Measurements from ENCODE around the gene CRYBB1.

DNA sequence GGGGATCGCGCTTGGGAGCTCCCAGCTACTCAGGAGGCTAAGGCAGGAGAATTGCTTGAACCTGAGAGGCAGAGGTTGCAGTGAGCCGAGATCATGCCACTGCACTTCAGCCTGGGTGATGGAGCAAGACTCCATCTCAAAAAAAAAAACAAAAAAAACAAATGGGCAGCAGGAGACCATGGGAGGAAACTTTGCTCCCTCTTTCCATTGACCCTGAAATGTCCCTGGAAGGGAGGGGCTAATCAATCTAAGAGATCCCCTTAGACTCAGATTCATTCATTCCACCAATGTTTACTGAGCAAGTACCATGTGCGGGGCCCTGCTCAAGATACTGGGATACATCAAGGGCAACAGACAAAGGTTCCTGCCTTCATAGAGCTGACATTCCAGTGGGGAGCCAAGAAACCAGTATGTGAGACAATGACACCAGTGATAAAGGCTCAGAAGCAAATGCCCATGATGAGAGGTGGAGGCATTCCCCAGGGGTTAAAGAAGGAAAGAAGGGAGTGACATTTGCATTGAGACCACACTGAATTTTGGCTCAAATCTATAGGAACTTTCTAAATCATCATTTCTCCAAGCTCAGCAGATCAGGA is 67.8 kb downstream of the CRYBB1 start:
- TF ChIP-seq, protein P1, sequence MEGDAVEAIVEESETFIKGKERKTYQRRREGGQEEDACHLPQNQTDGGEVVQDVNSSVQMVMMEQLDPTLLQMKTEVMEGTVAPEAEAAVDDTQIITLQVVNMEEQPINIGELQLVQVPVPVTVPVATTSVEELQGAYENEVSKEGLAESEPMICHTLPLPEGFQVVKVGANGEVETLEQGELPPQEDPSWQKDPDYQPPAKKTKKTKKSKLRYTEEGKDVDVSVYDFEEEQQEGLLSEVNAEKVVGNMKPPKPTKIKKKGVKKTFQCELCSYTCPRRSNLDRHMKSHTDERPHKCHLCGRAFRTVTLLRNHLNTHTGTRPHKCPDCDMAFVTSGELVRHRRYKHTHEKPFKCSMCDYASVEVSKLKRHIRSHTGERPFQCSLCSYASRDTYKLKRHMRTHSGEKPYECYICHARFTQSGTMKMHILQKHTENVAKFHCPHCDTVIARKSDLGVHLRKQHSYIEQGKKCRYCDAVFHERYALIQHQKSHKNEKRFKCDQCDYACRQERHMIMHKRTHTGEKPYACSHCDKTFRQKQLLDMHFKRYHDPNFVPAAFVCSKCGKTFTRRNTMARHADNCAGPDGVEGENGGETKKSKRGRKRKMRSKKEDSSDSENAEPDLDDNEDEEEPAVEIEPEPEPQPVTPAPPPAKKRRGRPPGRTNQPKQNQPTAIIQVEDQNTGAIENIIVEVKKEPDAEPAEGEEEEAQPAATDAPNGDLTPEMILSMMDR (IDR thresholded peaks at IDR 0.05): no peak
- no peak for TF ChIP-seq POLR2A (IDR thresholded peaks at IDR 0.05)
